ENCODE data around the gene LGALS9B.
"Not testable (repeated sequence)": the region's sequence is repeated elsewhere in the genome, so short reads cannot be mapped to it uniquely, and the experiment has no call there.

DNA sequence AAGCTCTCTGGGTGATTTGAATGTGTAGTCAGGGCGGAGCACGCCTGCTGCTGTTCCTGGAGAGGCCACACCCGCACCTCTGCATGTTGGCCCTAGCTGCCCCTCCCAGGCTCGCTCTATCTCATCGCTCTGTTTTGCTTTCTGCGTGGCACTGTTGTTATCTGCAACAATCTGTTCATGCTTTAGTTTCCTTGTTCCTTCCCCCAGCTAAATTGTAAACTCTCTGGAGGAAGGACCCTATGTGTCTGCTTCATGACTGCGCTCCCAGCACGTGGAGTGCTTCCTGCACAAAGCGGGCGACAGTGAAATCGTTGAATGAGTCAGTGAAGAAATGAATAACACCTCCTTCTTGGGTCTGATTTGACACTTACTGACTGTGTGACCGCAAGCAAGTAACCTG, 16.5 kb downstream of the LGALS9B start:
- TF ChIP-seq, protein P1, sequence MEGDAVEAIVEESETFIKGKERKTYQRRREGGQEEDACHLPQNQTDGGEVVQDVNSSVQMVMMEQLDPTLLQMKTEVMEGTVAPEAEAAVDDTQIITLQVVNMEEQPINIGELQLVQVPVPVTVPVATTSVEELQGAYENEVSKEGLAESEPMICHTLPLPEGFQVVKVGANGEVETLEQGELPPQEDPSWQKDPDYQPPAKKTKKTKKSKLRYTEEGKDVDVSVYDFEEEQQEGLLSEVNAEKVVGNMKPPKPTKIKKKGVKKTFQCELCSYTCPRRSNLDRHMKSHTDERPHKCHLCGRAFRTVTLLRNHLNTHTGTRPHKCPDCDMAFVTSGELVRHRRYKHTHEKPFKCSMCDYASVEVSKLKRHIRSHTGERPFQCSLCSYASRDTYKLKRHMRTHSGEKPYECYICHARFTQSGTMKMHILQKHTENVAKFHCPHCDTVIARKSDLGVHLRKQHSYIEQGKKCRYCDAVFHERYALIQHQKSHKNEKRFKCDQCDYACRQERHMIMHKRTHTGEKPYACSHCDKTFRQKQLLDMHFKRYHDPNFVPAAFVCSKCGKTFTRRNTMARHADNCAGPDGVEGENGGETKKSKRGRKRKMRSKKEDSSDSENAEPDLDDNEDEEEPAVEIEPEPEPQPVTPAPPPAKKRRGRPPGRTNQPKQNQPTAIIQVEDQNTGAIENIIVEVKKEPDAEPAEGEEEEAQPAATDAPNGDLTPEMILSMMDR (IDR thresholded peaks at IDR 0.05) = not testable (repeated sequence)
- TF ChIP-seq POLR2AphosphoS5 (IDR thresholded peaks at IDR 0.05; ENCODE audit: low read depth, low read length) = not testable (repeated sequence)

Data from Panc1 (cell line).